ENCODE measurements around the gene SULF2. TPM values are rescaled to one million over a fixed set of nuclear protein-coding genes. Genes with fewer than 3 reads are reported as not detected.

The SULF2 gene
- total RNA-seq, 1 donor from 2014 or later = 22.9 TPM

- H3K36me3 Mint-ChIP-seq (ENCODE audit: low read depth) = peaks cover 7% of the 10 kb centered on the region
These were observed 130.9 kb downstream of the SULF2 start for GRCh38 chr20:47654370-47654769.

GRCh38 chr20:47653869-47654268 lies 131.4 kb downstream of the SULF2 start:
- H3K4me3 Mint-ChIP-seq = no peak overlapping the region
- no peaks in the 10 kb centered on the region for H3K27me3 Mint-ChIP-seq (ENCODE audit: low read depth)
- H3K27ac Mint-ChIP-seq (ENCODE audit: unreplicated experiment) = peak overlapping the region; percentile 8
- peaks cover 7% of the 10 kb centered on the region for H3K36me3 Mint-ChIP-seq (ENCODE audit: low read depth)
- no peaks in the 10 kb centered on the region for H3K9me3 Mint-ChIP-seq
- peaks cover 17% of the 10 kb centered on the region for H3K4me1 Mint-ChIP-seq
- DNase-seq (ENCODE audit: low read depth, low spot score) = no peak
- no peak for TF ChIP-seq CTCF (conservative IDR thresholded peaks at IDR 0.05)

More at GRCh38 chr20:47654370-47654769, 130.9 kb downstream of the SULF2 start:
- no peak for TF ChIP-seq CTCF (conservative IDR thresholded peaks at IDR 0.05)
- Mint-ChIP-seq H3K9me3 (no peaks in the 10 kb centered on the region), H3K4me1 (peaks cover 17% of the 10 kb centered on the region), H3K27ac (ENCODE audit: unreplicated experiment) (no peak overlapping the region), H3K27me3 (ENCODE audit: low read depth) (no peaks in the 10 kb centered on the region), H3K4me3 (no peak overlapping the region)
- DNase-seq (ENCODE audit: low read depth, low spot score) = no peak

- Mint-ChIP-seq H3K4me3 (no peak overlapping the region), H3K36me3 (ENCODE audit: low read depth) (peaks cover 7% of the 10 kb centered on the region), H3K9me3 (no peaks in the 10 kb centered on the region), H3K4me1 (peaks cover 17% of the 10 kb centered on the region), H3K27me3 (ENCODE audit: low read depth) (no peaks in the 10 kb centered on the region), H3K27ac (ENCODE audit: unreplicated experiment) (no peak overlapping the region)
- TF ChIP-seq CTCF (conservative IDR thresholded peaks at IDR 0.05) = no peak
- DNase-seq (ENCODE audit: low read depth, low spot score) = no peak
These were observed 132.5 kb downstream of the SULF2 start for GRCh38 chr20:47652794-47653193.

- H3K36me3 Mint-ChIP-seq (ENCODE audit: low read depth) = peaks cover 7% of the 10 kb centered on the region
- no peaks in the 10 kb centered on the region for H3K27me3 Mint-ChIP-seq (ENCODE audit: low read depth)
- H3K4me1 Mint-ChIP-seq = peaks cover 17% of the 10 kb centered on the region
- no peak overlapping the region for H3K27ac Mint-ChIP-seq (ENCODE audit: unreplicated experiment)
- no peak overlapping the region for H3K4me3 Mint-ChIP-seq
- no peak for TF ChIP-seq CTCF (conservative IDR thresholded peaks at IDR 0.05)
- no peak for DNase-seq (ENCODE audit: low read depth, low spot score)
- no peaks in the 10 kb centered on the region for H3K9me3 Mint-ChIP-seq
These were observed 133.0 kb downstream of the SULF2 start for GRCh38 chr20:47652301-47652700.

GRCh38 chr20:47648943-47649342 lies 136.3 kb downstream of the SULF2 start:
- Mint-ChIP-seq H3K4me1 (peaks cover 9% of the 10 kb centered on the region), H3K27me3 (ENCODE audit: low read depth) (no peaks in the 10 kb centered on the region), H3K27ac (ENCODE audit: unreplicated experiment) (no peak overlapping the region), H3K4me3 (no peak overlapping the region), H3K36me3 (ENCODE audit: low read depth) (peaks cover 15% of the 10 kb centered on the region), H3K9me3 (no peaks in the 10 kb centered on the region)
- TF ChIP-seq CTCF (conservative IDR thresholded peaks at IDR 0.05) = no peak
- DNase-seq (ENCODE audit: low read depth, low spot score) = no peak

- Mint-ChIP-seq H3K27me3 (ENCODE audit: low read depth) (no peaks in the 10 kb centered on the region), H3K4me3 (no peak overlapping the region), H3K36me3 (ENCODE audit: low read depth) (peaks cover 19% of the 10 kb centered on the region), H3K9me3 (no peaks in the 10 kb centered on the region), H3K4me1 (peaks cover 3% of the 10 kb centered on the region), H3K27ac (ENCODE audit: unreplicated experiment) (no peak overlapping the region)
- DNase-seq (ENCODE audit: low read depth, low spot score) = no peak
- TF ChIP-seq CTCF (conservative IDR thresholded peaks at IDR 0.05) = no peak
These were observed 137.3 kb downstream of the SULF2 start for GRCh38 chr20:47647994-47648393.
